GM18505 (cell line): Measurements from ENCODE around the gene ITGB8.

Experiments used
- ATAC-seq: cut with Tn5 transposase; IDR thresholded peaks from one replicate; pipeline ENCODE4 v1.9.1; 2021; ENCODE audit not compliant: unreplicated experiment
- POLR2A ChIP-seq: IDR thresholded peaks from 4 replicates; pipeline ENCODE4 v1.6.1; 2011; ENCODE audit warnings: borderline replicate concordance; ENCODE audit not compliant: insufficient read depth, insufficient read length; ENCODE audit errors: extremely low read depth

Gene ITGB8

GRCh38 chr7:20313626-20314025 lies 17.1 kb upstream of the ITGB8 start:
- no peak for ATAC-seq
- TF ChIP-seq POLR2A = no peak

GRCh38 chr7:20314198-20314597 lies 16.5 kb upstream of the ITGB8 start:
- no peak for TF ChIP-seq POLR2A
- ATAC-seq = no peak

GRCh38 chr7:20316706-20317105 lies 14.0 kb upstream of the ITGB8 start:
- ATAC-seq = no peak
- no peak for TF ChIP-seq POLR2A

GRCh38 chr7:20317413-20317812 lies 13.3 kb upstream of the ITGB8 start:
- no peak for TF ChIP-seq POLR2A
- no peak for ATAC-seq

- no peak for TF ChIP-seq POLR2A
- ATAC-seq = no peak
Measured at GRCh38 chr7:20318933-20319332, 11.8 kb upstream of the ITGB8 start.

- no peak for ATAC-seq
- TF ChIP-seq POLR2A = no peak
Measured at GRCh38 chr7:20320322-20320721, 10.4 kb upstream of the ITGB8 start.

GRCh38 chr7:20320786-20321185 lies 9.9 kb upstream of the ITGB8 start:
- TF ChIP-seq POLR2A = no peak
- ATAC-seq = no peak

- ATAC-seq = no peak
- TF ChIP-seq POLR2A = no peak
Measured at GRCh38 chr7:20323595-20323994, 7.1 kb upstream of the ITGB8 start.

- TF ChIP-seq POLR2A = no peak
- no peak for ATAC-seq
Measured at GRCh38 chr7:20326342-20326741, 4.4 kb upstream of the ITGB8 start.

- TF ChIP-seq POLR2A = no peak
- no peak for ATAC-seq
Measured at GRCh38 chr7:20327055-20327454, 3.6 kb upstream of the ITGB8 start.

GRCh38 chr7:20328027-20328426 lies 2.7 kb upstream of the ITGB8 start:
- ATAC-seq = no peak

GRCh38 chr7:20328692-20329091 lies 2.0 kb upstream of the ITGB8 start:
- TF ChIP-seq POLR2A = no peak
- ATAC-seq = no peak

More at GRCh38 chr7:20328027-20328426, 2.7 kb upstream of the ITGB8 start:
- TF ChIP-seq POLR2A = no peak

- ATAC-seq = peak; percentile 33
- TF ChIP-seq POLR2A = no peak
Measured at GRCh38 chr7:20329389-20330238, 1.1 kb upstream of the ITGB8 start.
